Caco-2 (cell line): ENCODE data around the gene CDK10. TPM values are rescaled to one million over a fixed set of nuclear protein-coding genes. Genes with fewer than 3 reads are reported as not detected.

Experiments used
- BruUV-seq: library from RNA; stranded (reverse); fragments of 400-500 nt; replicated peaks from 2 replicates; lab custom pipeline; 2021; lab: Mats Ljungman, UMichigan
- CTCF ChIA-PET: fragments of 300-600 bp; sonication (Branson Sonifier 250); formaldehyde crosslinking; loops from one replicate; lab custom pipeline; 2022; ENCODE audit warnings: antibody characterized with exemption; lab: Charles Lee
- POLR2A ChIA-PET: fragments of 300-600 bp; sonication (Branson Sonifier 250); formaldehyde crosslinking; loops from one replicate; lab custom pipeline; 2022; ENCODE audit warnings: antibody characterized with exemption; lab: Charles Lee
- DNase-seq, 2 experiments: peaks; one replicate each; pipeline versions ENCODE4 v3.0.0 to v3.0.0-alpha.2; 2020 to 2022
- H3K27me3 ChIP-seq: replicated peaks from 2 replicates; pipeline ENCODE4 v1.6.0; 2011; ENCODE audit warnings: low read length; ENCODE audit not compliant: control insufficient read depth, insufficient read depth
- H3K36me3 ChIP-seq: 2 replicates; pipeline ENCODE4 v1.5.1; 2011; ENCODE audit warnings: low read length; ENCODE audit not compliant: control insufficient read depth, insufficient read depth
- H3K4me1 ChIP-seq: fragments of 250-450 bp; sonication (Bioruptor Pico); 2 replicates; pipeline ENCODE4 v1.5.1; 2020; ENCODE audit warnings: mild to moderate bottlenecking
- H3K4me3 ChIP-seq: 2 replicates; pipeline ENCODE4 v1.5.1; 2011; ENCODE audit warnings: low read depth, mild to moderate bottlenecking, control low read depth, low read length
- H3K9me3 ChIP-seq: fragments of 250-450 bp; sonication (Bioruptor Pico); 2 replicates; pipeline ENCODE4 v1.5.1; 2020; ENCODE audit warnings: mild to moderate bottlenecking, moderate library complexity
- H3K27ac Mint-ChIP-seq: one replicate; pipeline ENCODE4 v1.8.0; 2022; ENCODE audit warnings: mixed read lengths; ENCODE audit not compliant: unreplicated experiment
- H3K27me3 Mint-ChIP-seq: one replicate; pipeline ENCODE4 v1.8.0; 2022; ENCODE audit warnings: mixed read lengths; ENCODE audit not compliant: insufficient read depth, unreplicated experiment
- H3K36me3 Mint-ChIP-seq: one replicate; pipeline ENCODE4 v1.8.0; 2022; ENCODE audit warnings: mild to moderate bottlenecking, mixed read lengths; ENCODE audit not compliant: insufficient read depth, unreplicated experiment
- H3K4me1 Mint-ChIP-seq: one replicate; pipeline ENCODE4 v1.8.0; 2022; ENCODE audit warnings: low read depth, mixed read lengths; ENCODE audit not compliant: unreplicated experiment
- H3K4me3 Mint-ChIP-seq: one replicate; pipeline ENCODE4 v1.8.0; 2022; ENCODE audit warnings: mild to moderate bottlenecking, moderate library complexity, mixed read lengths; ENCODE audit not compliant: unreplicated experiment
- H3K9me3 Mint-ChIP-seq: one replicate; pipeline ENCODE4 v1.8.0; 2022; ENCODE audit warnings: mixed read lengths; ENCODE audit not compliant: unreplicated experiment
- CTCF ChIP-seq, 2 experiments: fragments of 200-600 bp in 1 of 2; IDR thresholded peaks; 1 replicate in 1 of 2; 2 replicates in 1 of 2; pipeline versions ENCODE4 v1.5.1 to v1.8.0; 2011 to 2022; ENCODE audit warnings: antibody characterized with exemption in 1 of 2, control low read depth in 1 of 2, inconsistent platforms in 1 of 2, low read depth in 1 of 2, low read length in 1 of 2, mild to moderate bottlenecking in 1 of 2, moderate library complexity in 1 of 2; ENCODE audit not compliant: insufficient read depth in 1 of 2, severe bottlenecking in 1 of 2, unreplicated experiment in 1 of 2
- intact Hi-C: fragments of 100-400 bp; cut with micrococcal nuclease; formaldehyde crosslinking; loops from one replicate; pipeline ENCODE4 v1.10.0; 2022; ENCODE audit not compliant: unreplicated experiment
- total RNA-seq: library from RNA; stranded (reverse); gene quantifications from 2 replicates; pipeline ENCODE4 v1.2.3, GENCODE V29; 2022

The CDK10 gene
- total RNA-seq, 1 experiment from 2014 or later: 135 TPM

GRCh38 chr16:89733792-89734191 lies 47.3 kb downstream of the CDK10 start:
- H3K4me3 Mint-ChIP-seq: no peak overlapping the region
- no peak overlapping the region for H3K27ac Mint-ChIP-seq
- Histone ChIP-seq H3K4me1 (no peaks in the 10 kb centered on the region), H3K9me3 (no peaks in the 10 kb centered on the region), H3K27me3 (no peaks in the 10 kb centered on the region), H3K4me3 (no peak overlapping the region), H3K36me3 (peaks cover 10% of the 10 kb centered on the region)
- no peaks in the 10 kb centered on the region for H3K27me3 Mint-ChIP-seq
- DNase-seq: no peak
- BruUV-seq: no TSS peak
- ChIA-PET POLR2A (no interaction called here), CTCF (no interaction called here)
- intact Hi-C loops: no loop called here
- no peaks in the 10 kb centered on the region for H3K9me3 Mint-ChIP-seq
- H3K4me1 Mint-ChIP-seq: no peaks in the 10 kb centered on the region
- TF ChIP-seq CTCF (IDR thresholded peaks at IDR 0.05; ENCODE audit: insufficient read depth in 1 of 2, low read depth in 1 of 2, low read length in 1 of 2, severe bottlenecking in 1 of 2, unreplicated experiment in 1 of 2): no peak
- H3K36me3 Mint-ChIP-seq: peaks cover 99% of the 10 kb centered on the region

- Mint-ChIP-seq H3K27me3 (no peaks in the 10 kb centered on the region), H3K4me1 (no peaks in the 10 kb centered on the region), H3K9me3 (no peaks in the 10 kb centered on the region), H3K27ac (no peak overlapping the region), H3K36me3 (peaks cover 100% of the 10 kb centered on the region), H3K4me3 (no peak overlapping the region)
- Histone ChIP-seq H3K9me3 (no peaks in the 10 kb centered on the region), H3K4me1 (no peaks in the 10 kb centered on the region), H3K4me3 (no peak overlapping the region), H3K36me3 (peaks cover 12% of the 10 kb centered on the region), H3K27me3 (no peaks in the 10 kb centered on the region)
- DNase-seq: no peak
- intact Hi-C loops: no loop called here
- no TSS peak for BruUV-seq
- CTCF ChIA-PET: no interaction called here
- POLR2A ChIA-PET: no interaction called here
- TF ChIP-seq CTCF (IDR thresholded peaks at IDR 0.05; ENCODE audit: insufficient read depth in 1 of 2, low read depth in 1 of 2, low read length in 1 of 2, severe bottlenecking in 1 of 2, unreplicated experiment in 1 of 2): no peak
Observed at GRCh38 chr16:89736554-89736953, 50.1 kb downstream of the CDK10 start.

DNA sequence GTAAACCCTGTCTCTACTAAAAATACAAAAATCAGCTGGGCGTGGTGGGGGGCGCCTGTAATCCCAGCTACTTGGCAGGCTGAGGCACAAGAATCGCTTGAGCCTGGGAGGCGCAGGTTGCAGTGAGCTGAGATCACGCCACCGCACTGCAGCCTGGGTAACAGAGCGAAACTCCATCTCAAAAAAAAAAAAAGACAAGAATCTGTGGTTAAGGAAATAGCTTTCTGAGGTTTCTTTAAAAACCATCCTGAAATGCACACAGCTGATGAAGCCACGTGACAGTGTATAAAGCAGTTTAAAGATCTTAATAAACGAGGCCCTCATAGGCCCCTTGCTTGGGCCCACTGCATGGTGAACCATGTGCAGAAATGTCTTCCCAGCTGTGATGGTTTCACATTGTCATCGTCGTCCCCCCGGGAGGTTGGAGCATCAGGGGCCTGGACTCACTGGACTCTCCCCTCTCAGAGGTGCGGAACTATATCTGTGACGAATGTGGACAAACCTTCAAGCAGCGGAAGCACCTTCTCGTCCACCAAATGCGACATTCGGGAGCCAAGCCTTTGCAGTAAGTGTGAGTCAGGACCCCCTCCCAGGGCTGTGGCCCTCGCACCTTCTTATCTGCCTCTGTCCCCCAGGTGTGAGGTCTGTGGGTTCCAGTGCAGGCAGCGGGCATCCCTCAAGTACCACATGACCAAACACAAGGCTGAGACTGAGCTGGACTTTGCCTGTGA lies 51.0 kb downstream of the CDK10 start:
- POLR2A ChIA-PET: no interaction called here
- Histone ChIP-seq H3K4me3 (no peak overlapping the region), H3K4me1 (no peaks in the 10 kb centered on the region), H3K27me3 (no peaks in the 10 kb centered on the region), H3K9me3 (no peaks in the 10 kb centered on the region), H3K36me3 (peaks cover 12% of the 10 kb centered on the region)
- H3K27ac Mint-ChIP-seq: peak overlapping the region; percentile 34
- H3K9me3 Mint-ChIP-seq: no peaks in the 10 kb centered on the region
- no peak overlapping the region for H3K4me3 Mint-ChIP-seq
- H3K27me3 Mint-ChIP-seq: no peaks in the 10 kb centered on the region
- CTCF ChIA-PET: interaction anchor here (0.5 kb wide), 1 partner anchor 36 kb away, joined by 8 read pairs; the partner anchor contains the start of gene SPATA2L
- peaks cover 100% of the 10 kb centered on the region for H3K36me3 Mint-ChIP-seq
- TF ChIP-seq CTCF (IDR thresholded peaks at IDR 0.05; ENCODE audit: insufficient read depth in 1 of 2, low read depth in 1 of 2, low read length in 1 of 2, severe bottlenecking in 1 of 2, unreplicated experiment in 1 of 2): no peak
- no TSS peak for BruUV-seq
- no peak for DNase-seq
- H3K4me1 Mint-ChIP-seq: no peaks in the 10 kb centered on the region
- intact Hi-C loops: no loop called here
